ENCODE data around the gene SHC3. TPM values are rescaled to one million over a fixed set of nuclear protein-coding genes. Genes with fewer than 3 reads are reported as not detected.

Gene SHC3
- total and polyA plus RNA-seq, 5 experiments from 2014 or later = 0.11 to 0.42 TPM; not detected in 3

- Mint-ChIP-seq H3K36me3 (no peaks in the 10 kb centered on the region), H3K4me3 (no peak overlapping the region), H3K27ac (no peak overlapping the region), H3K4me1 (no peaks in the 10 kb centered on the region), H3K27me3 (peaks cover 12 to 29% (median 23%) of the 10 kb centered on the region in 5 donors), H3K9me3 (peaks cover 0 to 3% (median 0%) of the 10 kb centered on the region in 9 donors)
- POLR2A ChIA-PET = no interaction called here
- DNase-seq = no peak
- ATAC-seq = no peak
Observed at GRCh38 chr9:89167788-89168187, 10.8 kb downstream of the SHC3 start.

GRCh38 chr9:89166852-89167251, 11.8 kb downstream of the SHC3 start:
- Mint-ChIP-seq H3K36me3 (no peaks in the 10 kb centered on the region), H3K4me1 (no peaks in the 10 kb centered on the region), H3K27ac (no peak overlapping the region), H3K9me3 (peaks cover 0 to 3% (median 0%) of the 10 kb centered on the region in 9 donors), H3K4me3 (no peak overlapping the region), H3K27me3 (peaks cover 10 to 19% (median 17%) of the 10 kb centered on the region in 5 donors)
- no peak for DNase-seq
- no peak for ATAC-seq
- POLR2A ChIA-PET = no interaction called here

GRCh38 chr9:89165880-89166279, 12.7 kb downstream of the SHC3 start:
- DNase-seq (no peak), ATAC-seq (no peak)
- Mint-ChIP-seq H3K27me3 (peaks cover 14 to 23% (median 20%) of the 10 kb centered on the region in 5 donors), H3K9me3 (peaks cover 0 to 3% (median 0%) of the 10 kb centered on the region in 9 donors), H3K27ac (no peak overlapping the region), H3K4me3 (no peak overlapping the region), H3K4me1 (no peaks in the 10 kb centered on the region), H3K36me3 (no peaks in the 10 kb centered on the region)
- POLR2A ChIA-PET = no interaction called here

- DNase-seq (no peak), ATAC-seq (no peak)
- no peak overlapping the region for H3K4me3 Mint-ChIP-seq
- peaks cover 0 to 3% (median 0%) of the 10 kb centered on the region in 9 donors for H3K9me3 Mint-ChIP-seq
- POLR2A ChIA-PET = no interaction called here
- H3K27ac Mint-ChIP-seq = no peak overlapping the region
- H3K36me3 Mint-ChIP-seq = peaks cover 0 to 3% (median 0%) of the 10 kb centered on the region in 3 donors
- H3K27me3 Mint-ChIP-seq = peaks cover 14 to 28% (median 21%) of the 10 kb centered on the region in 5 donors
- H3K4me1 Mint-ChIP-seq = no peaks in the 10 kb centered on the region
Observed at GRCh38 chr9:89165341-89165740, 13.3 kb downstream of the SHC3 start.

GRCh38 chr9:89161221-89161620, 17.4 kb downstream of the SHC3 start:
- H3K27me3 Mint-ChIP-seq = peaks cover 17 to 57% (median 36%) of the 10 kb centered on the region in 5 donors
- POLR2A ChIA-PET = no interaction called here
- H3K27ac Mint-ChIP-seq = no peak overlapping the region
- ATAC-seq = no peak
- H3K4me1 Mint-ChIP-seq = no peaks in the 10 kb centered on the region
- H3K36me3 Mint-ChIP-seq = peaks cover 0 to 8% (median 0%) of the 10 kb centered on the region in 3 donors
- H3K4me3 Mint-ChIP-seq = no peak overlapping the region
- peaks cover 0 to 4% (median 0%) of the 10 kb centered on the region in 9 donors for H3K9me3 Mint-ChIP-seq
- no peak for DNase-seq

DNA sequence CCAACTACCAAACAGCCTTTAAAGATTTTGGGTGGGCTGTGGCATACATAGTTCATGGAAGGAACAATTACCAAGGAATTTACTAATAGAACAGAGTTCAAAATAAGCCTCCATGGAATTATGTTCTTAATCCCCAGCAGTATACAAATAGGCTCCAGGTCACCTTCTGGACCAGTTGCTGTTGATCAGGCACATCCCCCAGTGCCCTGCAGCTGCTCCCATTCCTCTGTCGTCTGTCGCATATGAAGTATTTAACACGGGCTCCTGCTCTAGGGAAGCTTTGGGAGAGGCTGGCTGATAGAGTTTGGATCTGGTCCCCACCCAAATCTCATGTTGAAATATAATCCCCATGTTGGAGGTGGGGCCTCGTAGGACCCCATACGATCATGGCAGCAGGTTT, 17.8 kb downstream of the SHC3 start:
- ATAC-seq (no peak), DNase-seq (no peak)
- H3K4me3 Mint-ChIP-seq = no peak overlapping the region
- H3K27ac Mint-ChIP-seq = no peak overlapping the region
- H3K9me3 Mint-ChIP-seq = peaks cover 0 to 4% (median 0%) of the 10 kb centered on the region in 9 donors
- H3K36me3 Mint-ChIP-seq = peaks cover 0 to 8% (median 0%) of the 10 kb centered on the region in 3 donors
- POLR2A ChIA-PET = no interaction called here
- peaks cover 15 to 57% (median 32%) of the 10 kb centered on the region in 5 donors for H3K27me3 Mint-ChIP-seq
- H3K4me1 Mint-ChIP-seq = no peaks in the 10 kb centered on the region

DNA sequence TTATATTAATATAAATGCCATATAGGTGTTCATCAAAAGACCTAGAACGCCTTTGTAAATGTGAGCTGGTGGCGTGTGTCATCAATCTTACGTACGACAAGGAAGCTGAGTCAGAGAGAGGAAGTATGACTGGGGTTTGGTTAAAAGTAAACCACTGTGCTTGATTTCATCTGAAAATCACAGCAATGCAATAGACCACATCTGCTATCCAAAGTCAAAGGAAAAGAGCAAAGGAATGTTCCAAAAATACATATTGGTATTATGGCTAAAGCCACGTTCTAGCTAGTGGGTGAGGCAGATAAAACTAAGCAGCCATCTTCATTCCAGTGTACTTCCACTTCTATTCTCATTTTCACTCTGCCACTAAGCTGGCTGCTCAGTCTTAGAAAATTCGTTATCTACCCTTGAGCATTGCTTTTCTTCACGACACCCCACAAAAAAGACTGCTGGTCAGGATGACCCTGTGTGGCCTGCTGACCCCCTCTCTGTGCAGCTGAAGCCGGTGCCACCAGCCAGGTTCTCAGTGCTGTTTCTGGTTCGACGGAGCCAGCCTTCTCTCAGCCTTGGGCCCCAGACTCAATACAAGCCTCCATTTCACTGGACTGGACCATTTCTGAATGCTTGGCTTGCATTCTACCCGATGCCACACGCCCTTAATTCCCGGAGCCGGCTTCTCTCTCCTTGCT, 23.8 kb downstream of the SHC3 start:
- H3K4me1 Mint-ChIP-seq = peaks cover 5 to 13% (median 6%) of the 10 kb centered on the region in 4 donors
- peaks cover 0 to 10% (median 0%) of the 10 kb centered on the region in 9 donors for H3K9me3 Mint-ChIP-seq
- H3K27me3 Mint-ChIP-seq = peaks cover 14 to 61% (median 30%) of the 10 kb centered on the region in 5 donors
- peaks cover 0 to 4% (median 0%) of the 10 kb centered on the region in 3 donors for H3K36me3 Mint-ChIP-seq
- peak in 1 of 2 donors; percentile 25 for ATAC-seq
- POLR2A ChIA-PET = no interaction called here
- no peak overlapping the region for H3K4me3 Mint-ChIP-seq
- DNase-seq = peak in 1 of 10 donors; percentile 5
- no peak overlapping the region for H3K27ac Mint-ChIP-seq

DNA sequence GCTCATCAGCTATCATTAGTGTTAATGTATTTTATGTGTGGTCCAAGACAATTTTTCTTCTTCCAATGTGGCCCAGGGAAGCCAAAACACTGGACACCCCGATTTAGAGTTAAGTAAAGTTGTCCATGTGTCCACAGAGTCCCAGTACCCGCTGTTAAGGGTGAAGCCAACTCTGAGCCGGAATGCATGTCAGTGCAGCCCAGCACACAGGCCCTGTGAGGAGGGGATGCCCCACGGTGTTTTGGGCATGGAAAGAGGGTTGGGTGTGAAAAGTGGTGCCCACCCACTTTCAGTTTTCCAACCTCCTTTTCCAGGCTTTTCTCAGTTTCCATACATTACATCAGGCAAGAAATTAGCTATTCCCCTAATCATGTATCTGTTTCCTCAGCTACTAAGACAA, 24.4 kb downstream of the SHC3 start:
- Mint-ChIP-seq H3K27me3 (peaks cover 13 to 57% (median 27%) of the 10 kb centered on the region in 5 donors), H3K4me1 (peaks cover 5 to 13% (median 6%) of the 10 kb centered on the region in 4 donors), H3K27ac (no peak overlapping the region), H3K9me3 (peaks cover 0 to 10% (median 0%) of the 10 kb centered on the region in 9 donors), H3K4me3 (no peak overlapping the region), H3K36me3 (peaks cover 0 to 2% (median 0%) of the 10 kb centered on the region in 3 donors)
- DNase-seq = no peak
- POLR2A ChIA-PET = no interaction called here
- no peak for ATAC-seq

- Mint-ChIP-seq H3K4me3 (no peak overlapping the region), H3K9me3 (peaks cover 0 to 10% (median 0%) of the 10 kb centered on the region in 9 donors), H3K27me3 (peaks cover 12 to 50% (median 24%) of the 10 kb centered on the region in 5 donors), H3K4me1 (peaks cover 5 to 13% (median 6%) of the 10 kb centered on the region in 4 donors), H3K27ac (no peak overlapping the region), H3K36me3 (no peaks in the 10 kb centered on the region)
- ATAC-seq (no peak), DNase-seq (no peak)
- POLR2A ChIA-PET = no interaction called here
Observed at GRCh38 chr9:89153232-89154017, 25.2 kb downstream of the SHC3 start.

DNA sequence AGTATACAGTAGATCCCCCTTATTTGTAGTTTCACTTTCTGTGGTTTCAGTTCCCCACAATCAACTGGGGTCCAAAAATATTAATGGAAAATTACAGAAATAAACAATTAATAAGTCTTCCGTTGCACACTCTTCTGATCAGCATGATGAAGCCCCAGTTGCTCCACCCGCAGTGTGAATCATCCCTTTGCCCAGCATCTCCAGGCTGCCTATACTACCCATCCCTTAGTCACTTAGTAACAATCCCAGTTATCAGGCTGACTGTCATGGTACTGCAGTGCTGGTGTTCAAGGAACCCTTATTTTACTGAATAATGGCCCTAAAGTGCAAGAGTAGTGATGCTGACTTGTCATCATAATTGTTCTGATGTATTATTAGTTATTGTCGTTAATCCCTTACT, 28.9 kb downstream of the SHC3 start:
- Mint-ChIP-seq H3K27me3 (peaks cover 10 to 30% (median 18%) of the 10 kb centered on the region in 5 donors), H3K4me1 (peaks cover 2 to 8% (median 3%) of the 10 kb centered on the region in 4 donors), H3K36me3 (no peaks in the 10 kb centered on the region), H3K27ac (no peak overlapping the region), H3K4me3 (no peak overlapping the region), H3K9me3 (peaks cover 0 to 10% (median 0%) of the 10 kb centered on the region in 9 donors)
- POLR2A ChIA-PET = no interaction called here
- ATAC-seq (no peak), DNase-seq (no peak)

DNA sequence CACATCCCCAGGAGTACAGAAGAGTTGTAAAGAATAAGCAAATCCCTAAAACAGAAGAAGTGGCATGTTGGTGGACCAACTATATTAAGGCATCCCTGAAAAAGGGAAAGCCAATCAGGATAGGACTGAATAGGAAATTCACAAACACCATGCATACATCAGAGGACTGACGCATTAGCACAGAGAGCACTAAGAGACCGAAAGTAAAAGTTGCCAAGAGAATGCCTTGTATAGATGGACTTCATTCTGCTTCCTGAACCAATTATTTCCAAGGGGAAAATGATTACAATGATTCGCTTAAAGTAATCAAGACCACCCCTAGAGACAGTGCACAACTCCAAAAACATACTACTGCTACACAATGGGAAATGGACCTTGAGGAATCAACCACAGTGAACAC, 33.5 kb downstream of the SHC3 start:
- Mint-ChIP-seq H3K27me3 (peaks cover 3 to 13% (median 6%) of the 10 kb centered on the region in 5 donors), H3K36me3 (no peaks in the 10 kb centered on the region), H3K4me1 (no peaks in the 10 kb centered on the region), H3K9me3 (no peaks in the 10 kb centered on the region), H3K4me3 (no peak overlapping the region), H3K27ac (no peak overlapping the region)
- POLR2A ChIA-PET = no interaction called here
- DNase-seq (no peak), ATAC-seq (no peak)

DNA sequence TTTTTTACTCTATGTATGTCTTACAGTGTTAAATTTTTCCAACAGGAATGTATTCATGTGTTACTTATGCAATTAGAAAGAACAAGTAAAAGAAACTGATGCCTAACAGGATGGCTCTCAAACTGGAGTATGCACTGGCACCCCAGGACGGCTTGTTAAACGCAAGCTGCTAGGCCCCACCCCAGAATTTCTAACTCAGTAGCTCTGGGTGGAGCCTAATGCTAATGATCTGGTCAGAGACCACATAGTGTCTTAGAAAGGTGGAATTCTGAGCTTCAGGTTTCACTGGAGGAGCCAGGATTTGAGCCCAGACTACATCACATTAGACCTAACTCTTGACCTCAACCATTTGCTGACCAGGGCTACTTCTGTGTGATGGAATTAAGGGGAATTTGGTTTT, 34.4 kb downstream of the SHC3 start:
- Mint-ChIP-seq H3K9me3 (no peaks in the 10 kb centered on the region), H3K27me3 (peaks cover 3 to 13% (median 6%) of the 10 kb centered on the region in 5 donors), H3K4me3 (no peak overlapping the region), H3K36me3 (no peaks in the 10 kb centered on the region), H3K4me1 (no peaks in the 10 kb centered on the region), H3K27ac (no peak overlapping the region)
- POLR2A ChIA-PET = no interaction called here
- no peak for DNase-seq
- no peak for ATAC-seq

- ATAC-seq = no peak
- DNase-seq = no peak
- no peak overlapping the region for H3K27ac Mint-ChIP-seq
- no peaks in the 10 kb centered on the region for H3K36me3 Mint-ChIP-seq
- POLR2A ChIA-PET = no interaction called here
- H3K4me1 Mint-ChIP-seq = no peaks in the 10 kb centered on the region
- no peak overlapping the region for H3K4me3 Mint-ChIP-seq
- H3K9me3 Mint-ChIP-seq = no peaks in the 10 kb centered on the region
- peaks cover 3 to 13% (median 6%) of the 10 kb centered on the region in 5 donors for H3K27me3 Mint-ChIP-seq
Observed at GRCh38 chr9:89143266-89143665, 35.4 kb downstream of the SHC3 start.
